Loucy (cell line): ENCODE measurements around the gene CELF2.

Experiments used
- H2AFZ ChIP-seq: fragments of 200-600 bp; sonication (generic); 2 replicates; pipeline ENCODE4 v1.6.0; 2016; ENCODE audit warnings: antibody characterized with exemption, mild to moderate bottlenecking, low read length, moderate library complexity
- H3F3A ChIP-seq: fragments of 200-600 bp; 2 replicates; pipeline ENCODE4 v1.6.0; 2016; ENCODE audit warnings: antibody characterized with exemption, low read depth, mild to moderate bottlenecking
- H3K27me3 ChIP-seq: fragments of 200-600 bp; sonication (generic); 2 replicates; pipeline ENCODE4 v1.6.1; 2014; ENCODE audit warnings: low read length, mild to moderate bottlenecking; ENCODE audit not compliant: insufficient read depth, poor library complexity, severe bottlenecking
- H3K36me3 ChIP-seq: fragments of 200-600 bp; sonication (generic); 2 replicates; pipeline ENCODE4 v1.6.1; 2016; ENCODE audit warnings: low read length; ENCODE audit not compliant: insufficient read depth
- H3K4me1 ChIP-seq: fragments of 200-600 bp; sonication (generic); 2 replicates; pipeline ENCODE4 v1.5.1; 2014; ENCODE audit warnings: low read length, mild to moderate bottlenecking; ENCODE audit not compliant: insufficient read depth, poor library complexity, severe bottlenecking
- H3K4me2 ChIP-seq: fragments of 200-600 bp; sonication (generic); 2 replicates; pipeline ENCODE4 v1.6.0; 2014; ENCODE audit warnings: antibody characterized with exemption, low read length, low read depth, mild to moderate bottlenecking; ENCODE audit not compliant: poor library complexity, severe bottlenecking
- H3K4me3 ChIP-seq: fragments of 200-600 bp; sonication (generic); 2 replicates; pipeline ENCODE4 v1.5.1; 2014; ENCODE audit warnings: low read length, mild to moderate bottlenecking, mixed read lengths; ENCODE audit not compliant: poor library complexity, severe bottlenecking
- H3K79me2 ChIP-seq: fragments of 200-600 bp; sonication (generic); 2 replicates; pipeline ENCODE4 v1.6.1; 2014; ENCODE audit warnings: low read length; ENCODE audit not compliant: insufficient read depth
- H3K9ac ChIP-seq: fragments of 200-600 bp; sonication (generic); 2 replicates; pipeline ENCODE4 v1.6.0; 2014; ENCODE audit warnings: mild to moderate bottlenecking, low read depth, low read length, moderate library complexity; ENCODE audit not compliant: poor library complexity, severe bottlenecking
- H3K9me2 ChIP-seq: fragments of 200-600 bp; sonication (generic); replicated peaks from 2 replicates; pipeline ENCODE4 v1.6.1; 2016; ENCODE audit warnings: low read depth, low read length, mixed read lengths
- H3K9me3 ChIP-seq: fragments of 200-600 bp; sonication (generic); 2 replicates; pipeline ENCODE4 v1.6.1; 2014; ENCODE audit warnings: mild to moderate bottlenecking, antibody characterized with exemption, low read length, low read depth; ENCODE audit not compliant: insufficient read depth
- H4K20me1 ChIP-seq: fragments of 200-600 bp; sonication (generic); 2 replicates; pipeline ENCODE4 v1.6.0; 2014; ENCODE audit warnings: antibody characterized with exemption, low read length, mild to moderate bottlenecking; ENCODE audit not compliant: insufficient read depth, poor library complexity, severe bottlenecking
- CTCF ChIP-seq: fragments of 200-600 bp; sonication (generic); conservative IDR thresholded peaks from 2 replicates; pipeline ENCODE4 v1.5.1; 2014; ENCODE audit warnings: mild to moderate bottlenecking, antibody characterized with exemption, low read length
- EZH2phosphoT487 ChIP-seq: fragments of 200-600 bp; IDR thresholded peaks from 2 replicates; pipeline ENCODE4 v1.6.1; 2018; ENCODE audit warnings: antibody characterized with exemption, mild to moderate bottlenecking, moderate library complexity, borderline replicate concordance

CELF2 gene

GRCh38 chr10:11334436-11334835, 316.8 kb downstream of the CELF2 start:
- Histone ChIP-seq H3K27me3 (no peaks in the 10 kb centered on the region), H2AFZ (no peak overlapping the region), H3K79me2 (no peaks in the 10 kb centered on the region), H3K36me3 (peaks cover 49% of the 10 kb centered on the region; the same call in 1 of the 2 replicates), H4K20me1 (no peaks in the 10 kb centered on the region), H3K9ac (no peak overlapping the region), H3K4me1 (no peaks in the 10 kb centered on the region), H3K9me2 (no peaks in the 10 kb centered on the region), H3K4me3 (no peak overlapping the region), H3K9me3 (no peaks in the 10 kb centered on the region), H3F3A (no peaks in the 10 kb centered on the region), H3K4me2 (no peak overlapping the region)
- TF ChIP-seq EZH2phosphoT487 = no peak
- TF ChIP-seq CTCF = no peak

DNA sequence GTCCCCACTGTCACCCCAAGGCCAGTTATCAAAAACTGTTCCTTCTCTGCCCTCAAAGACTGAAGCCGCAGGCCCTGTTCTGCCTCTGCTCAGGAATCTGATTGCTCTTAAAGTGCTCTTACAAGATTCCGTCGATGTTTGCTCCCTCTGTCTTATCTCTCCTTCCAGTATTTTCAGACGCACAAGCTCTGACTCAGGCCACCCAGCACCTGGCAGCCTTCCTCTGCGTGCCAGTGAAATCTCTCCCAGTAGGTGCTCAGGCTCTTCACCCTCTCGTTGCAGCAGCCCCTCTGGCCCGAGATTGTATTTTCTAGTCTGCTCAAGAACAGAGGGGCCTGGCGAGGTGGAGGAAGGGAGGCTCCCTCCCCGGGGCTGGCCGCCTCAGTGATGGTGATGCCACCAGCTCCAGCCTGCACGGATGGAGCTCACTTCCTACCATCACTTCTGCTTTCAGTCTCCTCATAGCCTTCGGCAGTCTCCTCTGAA, 317.5 kb downstream of the CELF2 start:
- Histone ChIP-seq H3K4me3 (no peak overlapping the region), H3K36me3 (peaks cover 43% of the 10 kb centered on the region; the same call in 1 of the 2 replicates), H3K9ac (no peak overlapping the region), H3K9me3 (no peaks in the 10 kb centered on the region), H3K9me2 (no peaks in the 10 kb centered on the region), H3F3A (no peaks in the 10 kb centered on the region), H3K79me2 (no peaks in the 10 kb centered on the region), H3K27me3 (no peaks in the 10 kb centered on the region), H2AFZ (no peak overlapping the region), H4K20me1 (no peaks in the 10 kb centered on the region), H3K4me2 (no peak overlapping the region), H3K4me1 (no peaks in the 10 kb centered on the region)
- no peak for TF ChIP-seq CTCF

GRCh38 chr10:11335881-11336430, 318.3 kb downstream of the CELF2 start:
- Histone ChIP-seq H4K20me1 (no peaks in the 10 kb centered on the region), H3K4me3 (no peak overlapping the region), H3K9me2 (no peaks in the 10 kb centered on the region), H3K9me3 (no peaks in the 10 kb centered on the region), H3K4me1 (no peaks in the 10 kb centered on the region), H3F3A (no peaks in the 10 kb centered on the region), H3K36me3 (peaks cover 36% of the 10 kb centered on the region; the same call in 1 of the 2 replicates), H3K9ac (no peak overlapping the region), H3K79me2 (no peaks in the 10 kb centered on the region), H3K4me2 (no peak overlapping the region), H3K27me3 (no peaks in the 10 kb centered on the region), H2AFZ (no peak overlapping the region)
- no peak for TF ChIP-seq EZH2phosphoT487
- no peak for TF ChIP-seq CTCF
